Retinal pigment epithelial cell (primary cell): ENCODE data around the gene EXOG.

ENCODE experiments used
- DNase-seq: peaks from one replicate; pipeline ENCODE4 v3.0.0-alpha.2; 2010; ENCODE audit warnings: low read depth
- H3K4me3 ChIP-seq: 2 replicates; pipeline ENCODE4 v1.5.1; 2011; ENCODE audit warnings: mild to moderate bottlenecking, low read length, control low read depth, moderate library complexity
- TF ChIP-seq, protein P1 (sequence below): conservative IDR thresholded peaks from 2 replicates; pipeline ENCODE4 v1.5.1; 2011; ENCODE audit warnings: low read depth, low read length, control low read depth, inconsistent platforms

The EXOG gene, protein sequence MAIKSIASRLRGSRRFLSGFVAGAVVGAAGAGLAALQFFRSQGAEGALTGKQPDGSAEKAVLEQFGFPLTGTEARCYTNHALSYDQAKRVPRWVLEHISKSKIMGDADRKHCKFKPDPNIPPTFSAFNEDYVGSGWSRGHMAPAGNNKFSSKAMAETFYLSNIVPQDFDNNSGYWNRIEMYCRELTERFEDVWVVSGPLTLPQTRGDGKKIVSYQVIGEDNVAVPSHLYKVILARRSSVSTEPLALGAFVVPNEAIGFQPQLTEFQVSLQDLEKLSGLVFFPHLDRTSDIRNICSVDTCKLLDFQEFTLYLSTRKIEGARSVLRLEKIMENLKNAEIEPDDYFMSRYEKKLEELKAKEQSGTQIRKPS

DNA sequence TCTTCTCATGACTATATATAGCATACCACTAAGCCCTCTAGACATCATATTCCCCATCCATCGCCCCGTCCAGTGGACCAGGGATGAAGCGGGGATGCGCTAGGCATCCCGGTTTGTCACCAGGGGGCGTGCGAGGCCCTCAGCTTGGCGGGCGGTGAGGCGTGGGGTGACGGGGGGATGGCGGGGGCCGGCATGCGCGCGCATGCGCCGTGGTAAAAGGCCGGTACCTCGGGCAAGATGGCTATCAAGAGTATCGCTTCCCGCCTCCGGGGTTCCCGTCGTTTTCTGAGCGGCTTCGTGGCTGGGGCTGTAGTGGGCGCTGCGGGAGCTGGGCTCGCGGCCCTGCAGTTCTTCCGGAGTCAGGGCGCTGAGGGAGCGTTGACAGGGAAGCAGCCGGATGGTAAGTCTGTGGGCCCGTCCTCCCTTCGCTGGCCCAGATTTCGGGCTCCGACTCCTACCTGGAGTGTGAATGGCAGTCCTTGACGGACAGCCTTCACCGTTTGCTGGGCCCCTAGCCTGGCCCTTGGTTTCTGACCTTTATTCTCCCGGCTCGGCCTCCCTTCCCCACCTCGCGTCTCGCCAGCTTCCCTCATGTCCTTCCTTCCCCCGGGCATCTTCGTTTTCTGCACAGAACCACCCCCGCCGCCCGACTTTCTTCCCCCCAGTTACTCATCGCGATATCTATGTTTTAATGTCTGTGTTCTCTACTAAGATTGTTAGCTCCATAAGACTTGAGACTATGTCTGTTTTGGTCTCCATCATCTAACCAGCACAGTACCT is at the start of gene EXOG:
TSS of gene EXOG (plus strand) at position 210 of the 780 bp plus-strand sequence. CDS start at position 238, 28 bp downstream.
- peak within 1 kb of the TSS; percentile 82 for H3K4me3 ChIP-seq
- DNase-seq, result peak; percentile 66
- TF ChIP-seq, protein P1, sequence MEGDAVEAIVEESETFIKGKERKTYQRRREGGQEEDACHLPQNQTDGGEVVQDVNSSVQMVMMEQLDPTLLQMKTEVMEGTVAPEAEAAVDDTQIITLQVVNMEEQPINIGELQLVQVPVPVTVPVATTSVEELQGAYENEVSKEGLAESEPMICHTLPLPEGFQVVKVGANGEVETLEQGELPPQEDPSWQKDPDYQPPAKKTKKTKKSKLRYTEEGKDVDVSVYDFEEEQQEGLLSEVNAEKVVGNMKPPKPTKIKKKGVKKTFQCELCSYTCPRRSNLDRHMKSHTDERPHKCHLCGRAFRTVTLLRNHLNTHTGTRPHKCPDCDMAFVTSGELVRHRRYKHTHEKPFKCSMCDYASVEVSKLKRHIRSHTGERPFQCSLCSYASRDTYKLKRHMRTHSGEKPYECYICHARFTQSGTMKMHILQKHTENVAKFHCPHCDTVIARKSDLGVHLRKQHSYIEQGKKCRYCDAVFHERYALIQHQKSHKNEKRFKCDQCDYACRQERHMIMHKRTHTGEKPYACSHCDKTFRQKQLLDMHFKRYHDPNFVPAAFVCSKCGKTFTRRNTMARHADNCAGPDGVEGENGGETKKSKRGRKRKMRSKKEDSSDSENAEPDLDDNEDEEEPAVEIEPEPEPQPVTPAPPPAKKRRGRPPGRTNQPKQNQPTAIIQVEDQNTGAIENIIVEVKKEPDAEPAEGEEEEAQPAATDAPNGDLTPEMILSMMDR, result peak; percentile 86

DNA sequence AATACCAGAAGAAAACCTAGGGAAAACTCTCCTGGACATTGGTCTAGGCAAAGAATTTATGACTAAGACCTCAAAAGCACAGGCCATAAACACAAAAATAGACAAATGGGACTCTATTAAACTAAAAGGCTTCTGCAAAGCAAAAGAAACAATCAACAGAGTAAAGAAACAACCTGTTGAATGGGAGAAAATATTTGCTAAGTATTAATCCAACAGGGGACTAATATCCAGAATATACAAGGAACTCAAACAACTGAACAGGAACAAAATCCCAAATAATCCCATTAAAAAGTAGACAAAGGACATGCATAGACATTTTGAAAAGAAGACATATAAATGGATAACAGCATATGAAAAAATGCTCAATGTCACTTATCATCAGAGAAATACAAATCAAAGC is 49.3 kb upstream of the EXOG start:
- no peak for DNase-seq
- TF ChIP-seq, protein P1, result no peak
- H3K4me3 ChIP-seq, result no peak overlapping the region

DNA sequence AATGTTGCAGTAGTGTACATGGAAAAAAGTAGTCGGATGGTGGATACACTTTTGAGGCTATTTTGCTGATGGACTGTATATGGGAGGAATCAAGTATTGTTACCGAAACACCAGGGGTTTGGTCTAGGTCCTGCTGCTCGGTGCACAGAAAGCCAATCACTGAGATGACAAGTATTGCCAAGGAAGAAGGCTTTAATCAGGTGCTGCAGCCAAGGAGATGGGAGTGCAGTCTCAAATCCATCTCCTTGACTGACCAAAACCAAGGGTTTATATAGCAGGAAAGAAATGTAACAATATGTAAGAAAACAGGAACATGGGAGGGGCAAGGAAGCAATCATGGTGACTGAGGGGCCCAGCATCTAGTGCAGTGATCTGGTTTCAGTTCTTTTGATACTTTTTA is 45.3 kb upstream of the EXOG start:
- TF ChIP-seq, protein P1, result no peak
- no peak overlapping the region for H3K4me3 ChIP-seq
- DNase-seq, result no peak

DNA sequence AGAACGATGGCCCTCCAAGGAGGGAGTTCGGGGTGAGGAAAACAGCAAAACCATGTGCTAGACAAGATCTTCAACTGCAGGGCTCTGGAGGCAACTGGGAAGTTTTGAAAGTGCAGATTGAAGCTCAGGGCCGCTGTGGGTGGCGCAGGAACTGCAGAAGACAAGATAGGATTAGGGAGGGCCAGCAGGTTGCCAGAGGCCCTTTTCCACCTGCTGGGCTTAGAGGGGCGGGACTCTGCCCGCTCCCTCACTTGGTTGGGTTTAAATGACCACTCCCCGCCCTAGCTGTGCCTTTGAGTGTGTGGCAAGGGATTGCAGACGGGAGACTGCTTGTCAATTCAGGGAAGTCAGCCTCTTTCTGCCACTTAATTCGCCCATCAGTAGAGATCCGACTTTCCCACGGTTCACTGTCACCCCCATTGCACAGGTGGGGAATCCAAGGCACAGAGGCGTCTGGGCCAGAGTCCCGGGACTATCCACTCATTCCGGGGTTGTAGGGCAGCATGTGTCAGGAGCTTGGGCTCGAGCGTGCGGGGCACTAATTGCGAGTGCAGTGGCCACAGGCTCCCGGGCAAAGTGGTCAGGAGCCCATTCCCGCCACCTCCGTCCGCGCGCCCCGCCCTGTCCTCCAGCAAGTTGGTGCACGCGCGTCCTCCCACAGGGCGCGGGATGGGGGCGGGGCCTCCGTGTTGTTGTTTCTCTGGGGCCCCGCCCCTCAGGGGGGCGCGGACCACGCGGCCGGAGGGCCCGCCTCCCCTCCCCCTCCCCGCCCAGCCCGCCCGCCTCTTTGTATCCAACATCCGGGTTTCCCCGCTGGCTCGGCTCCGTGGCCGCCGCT is 42.8 kb upstream of the EXOG start, which contains the start of gene ACVR2B:
TSS of gene ACVR2B (plus strand) at position 816 of the 838 bp plus-strand sequence. CDS start 433 bp downstream, outside the sequence.
- DNase-seq, result peak; percentile 21
- H3K4me3 ChIP-seq, result peak within 1 kb of the TSS; percentile 70
- TF ChIP-seq, protein P1, result no peak

DNA sequence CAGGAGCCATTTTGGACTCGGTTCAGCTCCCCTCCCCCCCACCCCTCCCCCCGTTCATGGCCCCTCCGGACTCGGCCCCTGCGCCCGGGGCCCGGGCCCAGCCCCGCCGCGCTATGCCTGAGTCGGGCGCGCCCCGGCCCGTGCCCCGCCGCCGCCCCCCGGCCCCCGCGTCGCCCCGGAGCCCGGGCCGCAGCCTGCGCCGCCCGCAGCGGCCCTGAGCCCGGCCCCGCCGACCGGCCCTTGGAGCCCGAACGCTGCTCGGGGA is 42.3 kb upstream of the EXOG start:
- DNase-seq, result no peak
- TF ChIP-seq, protein P1, result no peak
- peak overlapping the region; percentile 70 for H3K4me3 ChIP-seq

DNA sequence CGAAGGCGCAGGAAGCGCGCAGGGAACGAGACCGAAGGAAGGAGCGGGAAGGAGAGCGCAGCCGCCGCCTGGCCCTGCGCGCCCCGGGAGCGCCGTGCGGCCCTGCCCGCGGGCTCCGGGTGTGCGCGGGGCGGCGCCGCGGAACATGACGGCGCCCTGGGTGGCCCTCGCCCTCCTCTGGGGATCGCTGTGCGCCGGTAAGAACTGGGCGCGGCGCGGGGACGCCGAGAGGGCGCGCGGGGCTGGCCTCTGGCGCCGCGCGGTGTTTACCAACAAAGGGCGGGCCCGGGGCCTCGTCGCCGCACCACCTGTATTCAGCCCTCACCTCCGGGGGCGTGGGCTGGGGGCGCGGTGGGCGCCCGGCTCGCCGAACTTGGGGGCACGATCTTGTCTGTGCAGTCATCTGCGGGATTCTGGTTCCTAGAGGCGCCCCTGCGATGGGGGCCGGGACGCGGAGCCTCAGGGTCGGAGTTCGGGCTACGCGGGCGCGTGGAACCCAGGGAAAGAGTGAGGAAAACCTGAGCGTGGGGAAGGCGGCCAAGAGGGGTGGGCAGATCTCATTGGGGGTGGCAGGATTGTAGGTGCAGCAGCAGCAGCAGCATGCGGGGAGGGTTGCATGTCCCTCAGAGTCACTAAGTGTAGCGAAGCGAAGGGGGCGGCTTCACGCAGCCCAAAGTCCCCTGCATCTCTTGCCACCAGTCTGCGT is 41.8 kb upstream of the EXOG start:
- H3K4me3 ChIP-seq, result peak overlapping the region; percentile 70
- no peak for DNase-seq
- TF ChIP-seq, protein P1, result no peak
